22Rv1 (cell line): ENCODE data around the gene SSMEM1.
"Not testable (repeated sequence)": the region's sequence is repeated elsewhere in the genome, so short reads cannot be mapped to it uniquely, and the experiment has no call there.

Experiments used
- H3K27ac ChIP-seq: fragments of 450-650 bp; 2 replicates; pipeline ENCODE4 v1.5.1; 2017
- ZFX ChIP-seq: fragments of 450-650 bp; IDR thresholded peaks from 2 replicates; pipeline ENCODE4 v1.6.1; 2017; ENCODE audit warnings: antibody characterized with exemption, borderline replicate concordance
- TF ChIP-seq, protein P1 (sequence below): fragments of 450-650 bp; IDR thresholded peaks from 2 replicates; pipeline ENCODE4 v1.5.1; 2017; ENCODE audit warnings: mild to moderate bottlenecking

Gene SSMEM1

DNA sequence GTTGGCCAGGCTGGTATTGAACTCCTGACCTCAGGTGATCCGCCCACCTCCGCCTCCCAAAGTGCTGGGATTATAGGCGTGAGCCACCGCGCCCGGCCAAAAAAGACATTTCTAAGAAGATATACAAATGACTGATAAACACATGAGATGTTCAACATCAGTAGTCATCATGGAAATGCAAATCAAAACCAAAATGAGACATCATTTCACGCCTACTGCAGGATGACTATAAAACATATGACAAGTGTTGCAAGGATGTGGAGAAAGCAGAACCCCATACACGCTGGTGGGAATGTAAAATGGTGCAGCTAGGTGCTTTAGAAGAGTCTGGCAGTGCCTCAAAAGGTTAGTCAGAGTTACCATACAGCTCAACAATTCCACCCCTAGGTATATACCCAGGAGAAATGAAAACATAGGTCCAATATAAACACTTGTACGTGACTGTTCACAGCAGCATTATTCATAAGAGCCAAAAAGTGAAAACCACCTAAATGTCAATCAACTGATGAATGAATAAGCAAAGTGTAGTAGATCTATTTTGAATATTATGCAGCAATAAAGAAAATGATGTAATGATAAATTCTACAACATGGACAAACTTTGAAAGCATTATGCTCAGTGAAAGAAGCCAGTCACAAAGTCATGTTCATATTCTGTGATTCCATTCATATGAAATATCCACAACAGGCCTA, 26.9 kb upstream of the SSMEM1 start:
- no peak overlapping the region for H3K27ac ChIP-seq
- TF ChIP-seq ZFX = no peak

DNA sequence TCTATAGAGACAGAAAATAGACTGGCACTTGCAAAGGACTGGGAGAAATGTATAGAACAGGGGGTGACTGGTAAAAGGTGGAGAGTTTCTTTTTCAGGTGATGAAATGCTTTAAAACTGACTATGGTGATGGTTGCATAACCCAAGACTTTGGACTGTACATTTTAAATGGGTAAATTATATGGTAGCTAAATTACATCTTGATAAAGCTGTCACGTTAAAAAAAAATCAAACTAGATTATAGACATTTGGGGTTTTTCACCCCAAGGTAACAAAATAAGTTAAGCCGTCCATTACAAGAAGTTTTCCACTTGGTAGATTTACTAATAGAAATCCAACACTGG, 26.4 kb upstream of the SSMEM1 start:
- TF ChIP-seq, protein P1, sequence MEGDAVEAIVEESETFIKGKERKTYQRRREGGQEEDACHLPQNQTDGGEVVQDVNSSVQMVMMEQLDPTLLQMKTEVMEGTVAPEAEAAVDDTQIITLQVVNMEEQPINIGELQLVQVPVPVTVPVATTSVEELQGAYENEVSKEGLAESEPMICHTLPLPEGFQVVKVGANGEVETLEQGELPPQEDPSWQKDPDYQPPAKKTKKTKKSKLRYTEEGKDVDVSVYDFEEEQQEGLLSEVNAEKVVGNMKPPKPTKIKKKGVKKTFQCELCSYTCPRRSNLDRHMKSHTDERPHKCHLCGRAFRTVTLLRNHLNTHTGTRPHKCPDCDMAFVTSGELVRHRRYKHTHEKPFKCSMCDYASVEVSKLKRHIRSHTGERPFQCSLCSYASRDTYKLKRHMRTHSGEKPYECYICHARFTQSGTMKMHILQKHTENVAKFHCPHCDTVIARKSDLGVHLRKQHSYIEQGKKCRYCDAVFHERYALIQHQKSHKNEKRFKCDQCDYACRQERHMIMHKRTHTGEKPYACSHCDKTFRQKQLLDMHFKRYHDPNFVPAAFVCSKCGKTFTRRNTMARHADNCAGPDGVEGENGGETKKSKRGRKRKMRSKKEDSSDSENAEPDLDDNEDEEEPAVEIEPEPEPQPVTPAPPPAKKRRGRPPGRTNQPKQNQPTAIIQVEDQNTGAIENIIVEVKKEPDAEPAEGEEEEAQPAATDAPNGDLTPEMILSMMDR = no peak
- TF ChIP-seq ZFX = no peak
- no peak overlapping the region for H3K27ac ChIP-seq

GRCh38 chr7:130182990-130183389, 24.7 kb upstream of the SSMEM1 start:
- H3K27ac ChIP-seq = no peak overlapping the region
- TF ChIP-seq, protein P1 = no peak
- no peak for TF ChIP-seq ZFX

DNA sequence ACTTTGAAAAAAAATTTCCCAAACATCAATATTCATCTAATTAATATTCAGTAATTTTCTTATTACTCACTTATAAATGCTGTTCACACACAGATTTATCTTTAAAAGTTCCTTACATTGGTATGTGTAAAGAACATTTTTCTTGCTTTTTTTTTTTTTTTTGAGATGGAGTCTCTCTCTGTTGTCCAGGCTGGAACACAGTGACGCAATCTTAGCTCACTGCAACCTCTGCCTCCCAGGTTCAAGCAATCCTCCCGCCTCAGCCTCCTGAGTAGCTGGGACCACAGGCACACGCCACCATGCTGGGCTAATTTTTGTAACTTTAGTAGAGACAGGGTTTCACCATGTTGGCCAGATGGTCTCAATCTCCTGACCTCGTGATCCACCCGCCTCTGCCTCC, 23.3 kb upstream of the SSMEM1 start:
- not testable (repeated sequence) for H3K27ac ChIP-seq

- TF ChIP-seq, protein P1 = no peak
- no peak for TF ChIP-seq ZFX
- H3K27ac ChIP-seq = no peak overlapping the region
These were observed 20.3 kb upstream of the SSMEM1 start for GRCh38 chr7:130187360-130187759.

DNA sequence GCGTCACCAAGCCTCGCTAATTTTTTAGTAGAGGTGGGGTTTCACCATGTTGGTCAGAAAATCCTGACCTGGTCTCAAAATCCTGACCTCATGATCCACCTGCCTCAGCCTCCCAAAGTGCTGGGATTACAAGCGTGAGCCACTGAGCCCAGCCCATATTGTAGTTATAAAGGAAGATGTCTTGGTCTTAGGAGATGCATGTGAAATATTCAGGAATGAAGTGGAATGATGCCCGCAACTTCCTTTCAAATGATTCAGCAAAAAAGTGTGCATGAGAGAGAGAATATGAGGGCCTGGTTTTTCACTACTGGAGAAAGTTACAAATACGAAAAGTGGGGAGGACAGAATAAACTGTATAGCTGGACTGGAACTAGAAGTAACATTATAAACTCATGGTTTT, 18.3 kb upstream of the SSMEM1 start:
- TF ChIP-seq, protein P1 = no peak
- TF ChIP-seq ZFX = no peak
- no peak overlapping the region for H3K27ac ChIP-seq

DNA sequence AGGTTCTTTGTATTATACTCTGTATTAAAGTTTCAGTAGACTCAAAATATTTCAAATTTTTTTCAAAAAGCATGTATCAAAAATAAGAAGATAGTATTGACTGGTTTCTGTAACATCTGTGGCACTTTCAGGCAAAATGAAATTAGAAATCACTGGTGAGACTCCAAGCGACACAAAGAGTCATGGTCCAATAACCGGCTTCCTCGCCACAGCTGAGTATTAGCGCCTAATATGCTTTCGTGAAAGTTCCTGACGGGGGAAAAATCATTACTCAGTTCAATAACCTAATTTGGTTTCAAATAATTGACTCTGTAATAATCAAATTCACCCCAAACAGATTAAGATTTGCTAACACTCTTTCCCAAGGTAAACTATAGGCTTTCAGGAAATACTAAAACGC, 15.9 kb upstream of the SSMEM1 start:
- H3K27ac ChIP-seq = no peak overlapping the region
- TF ChIP-seq, protein P1 = no peak
- no peak for TF ChIP-seq ZFX

DNA sequence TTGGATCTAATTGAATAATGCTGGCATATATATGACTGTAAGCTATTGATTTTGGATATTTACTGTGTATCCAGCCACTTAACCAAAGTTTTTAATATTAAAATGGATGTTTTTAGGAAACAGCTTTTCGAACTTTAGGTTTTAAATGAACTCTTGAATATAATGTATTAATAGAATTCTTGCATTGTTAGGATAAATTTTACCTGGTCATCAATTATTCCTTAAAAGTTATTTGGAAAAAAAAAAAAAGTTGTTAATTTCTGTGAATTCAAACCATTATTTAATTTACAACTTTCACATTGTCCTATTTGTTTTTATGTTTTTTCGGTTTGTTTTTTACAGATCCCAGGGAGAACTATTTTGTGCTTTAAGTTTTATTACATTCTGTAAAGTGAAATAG, 12.3 kb upstream of the SSMEM1 start:
- no peak overlapping the region for H3K27ac ChIP-seq
- TF ChIP-seq, protein P1 = no peak
- no peak for TF ChIP-seq ZFX

DNA sequence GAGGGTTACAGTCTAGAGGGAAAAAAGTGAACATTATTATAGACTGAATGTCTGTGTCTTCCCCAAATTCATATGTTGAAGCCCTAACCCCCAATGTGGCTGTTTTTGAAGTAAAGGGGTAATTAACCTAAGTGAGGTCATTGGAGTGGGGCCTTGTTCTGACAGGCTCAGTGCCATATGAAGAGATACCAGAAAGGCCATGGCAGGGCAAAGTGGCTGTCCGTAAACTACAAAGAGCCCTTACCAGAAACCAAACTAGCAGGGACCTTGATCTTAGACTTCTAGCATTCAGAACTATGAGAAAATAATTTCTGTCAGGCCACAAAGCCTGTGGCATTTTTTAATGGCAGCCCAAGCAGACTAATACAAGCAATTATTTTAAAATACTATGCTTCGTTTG, 11.2 kb upstream of the SSMEM1 start:
- no peak overlapping the region for H3K27ac ChIP-seq
- no peak for TF ChIP-seq ZFX
- TF ChIP-seq, protein P1 = no peak
